OCI-LY7 (cell line): Measurements from ENCODE around the gene EXOC4.

ENCODE experiments used
- CTCF ChIP-seq: fragments of 200-600 bp; sonication (generic); conservative IDR thresholded peaks from 2 replicates; pipeline ENCODE4 v1.5.1; 2014; ENCODE audit warnings: mild to moderate bottlenecking, antibody characterized with exemption, low read length, moderate library complexity, mixed read lengths
- EZH2phosphoT487 ChIP-seq: fragments of 200-600 bp; sonication (generic); IDR thresholded peaks from 2 replicates; pipeline ENCODE4 v1.6.1; 2018; ENCODE audit warnings: low read depth, borderline replicate concordance, mild to moderate bottlenecking, mixed run types, antibody characterized with exemption, low read length, moderate library complexity, mixed read lengths

- TF ChIP-seq CTCF (no peak), EZH2phosphoT487 (no peak)
These were observed 301.5 kb downstream of the EXOC4 start for GRCh38 chr7:133554330-133554729.
